H1 (cell line): ENCODE data around the gene ANKRD9. TPM values are rescaled to one million over a fixed set of nuclear protein-coding genes. Genes with fewer than 3 reads are reported as not detected.
"Not testable (repeated sequence)": the region's sequence is repeated elsewhere in the genome, so short reads cannot be mapped to it uniquely, and the experiment has no call there.

ENCODE experiments used
- CTCF ChIA-PET: fragments of 300-600 bp; sonication (Branson Sonifier 250); formaldehyde crosslinking; loops from one replicate; lab custom pipeline; 2021; ENCODE audit not compliant: partially characterized antibody; lab: Charles Lee
- POLR2A ChIA-PET: fragments of 300-600 bp; sonication (Branson Sonifier 250); formaldehyde crosslinking; loops from one replicate; lab custom pipeline; 2021; ENCODE audit warnings: inconsistent platforms; ENCODE audit not compliant: partially characterized antibody; lab: Charles Lee
- DNase-seq, 2 experiments: peaks; one replicate each; pipeline versions ENCODE4 v3.0.0 to v3.0.0-alpha.2; 2010 to 2022; ENCODE audit warnings: low spot score in 2 of 2, low read depth in 1 of 2, mixed read lengths in 1 of 2
- FAIRE-seq: peaks from 2 replicates; lab custom pipeline; 2011; peaks lifted over from hg19 to GRCh38; lab: Jason Lieb, UNC
- H2AFZ ChIP-seq: 2 replicates; pipeline ENCODE4 v1.8.1; 2012; ENCODE audit warnings: low read length, inconsistent platforms
- H2AK5ac ChIP-seq: 2 replicates; pipeline ENCODE4 v1.6.1; 2013; ENCODE audit warnings: low read depth, low read length
- H2BK120ac ChIP-seq: replicated peaks from 2 replicates; pipeline ENCODE3; 2013; ENCODE audit warnings: low read depth, low read length, inconsistent platforms
- H2BK12ac ChIP-seq: 2 replicates; pipeline ENCODE4 v1.6.1; 2013; ENCODE audit warnings: low read depth, low read length
- H2BK15ac ChIP-seq: 2 replicates; pipeline ENCODE4 v1.6.1; 2013; ENCODE audit warnings: low read length
- H2BK20ac ChIP-seq: 2 replicates; pipeline ENCODE4 v1.6.1; 2013; ENCODE audit warnings: low read length
- H2BK5ac ChIP-seq: 2 replicates; pipeline ENCODE4 v1.6.1; 2013; ENCODE audit warnings: low read depth, low read length
- H3K14ac ChIP-seq: 2 replicates; pipeline ENCODE4 v1.6.1; 2013; ENCODE audit warnings: inconsistent platforms; ENCODE audit not compliant: insufficient read length
- H3K18ac ChIP-seq: 2 replicates; pipeline ENCODE4 v1.6.1; 2013; ENCODE audit warnings: low read length; ENCODE audit errors: extremely low read depth
- H3K23ac ChIP-seq: 2 replicates; pipeline ENCODE4 v1.6.1; 2013; ENCODE audit warnings: inconsistent platforms; ENCODE audit not compliant: insufficient read length
- H3K23me2 ChIP-seq: 2 replicates; pipeline ENCODE4 v1.6.1; 2013; ENCODE audit warnings: low read depth, low read length
- H3K27ac ChIP-seq: 2 replicates; pipeline ENCODE4 v1.6.1; 2011; ENCODE audit warnings: low read depth, low read length, inconsistent platforms
- H3K27me3 ChIP-seq, 4 experiments: replicated peaks in 1 of 4; 1 replicate in 1 of 4; 2 replicates in 3 of 4; pipeline versions ENCODE4 v1.6.1 to v1.8.1; 2011 to 2013; ENCODE audit warnings: low read length in 3 of 4, mild to moderate bottlenecking in 3 of 4, inconsistent platforms in 2 of 4, mixed read lengths in 2 of 4, moderate library complexity in 1 of 4; ENCODE audit not compliant: control insufficient read depth in 3 of 4, insufficient read depth in 3 of 4; ENCODE audit errors: extremely low read depth in 1 of 4
- H3K36me3 ChIP-seq, 4 experiments: 2 replicates each; pipeline versions ENCODE4 v1.6.1 to v1.8.1; 2011 to 2013; ENCODE audit warnings: mild to moderate bottlenecking in 4 of 4, low read length in 3 of 4, moderate library complexity in 2 of 4, control low read depth in 1 of 4, inconsistent platforms in 1 of 4; ENCODE audit not compliant: insufficient read depth in 4 of 4, control insufficient read depth in 2 of 4
- H3K4ac ChIP-seq: replicated peaks from 2 replicates; pipeline ENCODE3; 2013; ENCODE audit warnings: low read length, low read depth, mixed read lengths, inconsistent platforms; ENCODE audit not compliant: insufficient read length
- H3K4me1 ChIP-seq, 4 experiments: replicated peaks in 1 of 4; 1 replicate in 1 of 4; 2 replicates in 3 of 4; pipeline versions ENCODE4 v1.6.1 to v1.8.1; 2011 to 2013; ENCODE audit warnings: low read length in 3 of 4, inconsistent platforms in 2 of 4, mixed read lengths in 1 of 4; ENCODE audit not compliant: insufficient read depth in 4 of 4, control insufficient read depth in 3 of 4
- H3K4me2 ChIP-seq, 2 experiments: 2 replicates each; pipeline versions ENCODE4 v1.6.1 to v1.8.1; 2011 to 2013; ENCODE audit warnings: low read depth in 2 of 2, low read length in 2 of 2, control low read depth in 1 of 2, inconsistent platforms in 1 of 2, mild to moderate bottlenecking in 1 of 2; ENCODE audit not compliant: insufficient read depth in 1 of 2
- H3K4me3 ChIP-seq, 4 experiments: fragments of 200-600, 300-600 bp in 1 of 4; sonication (generic), shearing (Covaris generic), sonication (Bioruptor Twin) in 1 of 4; 2 replicates each; pipeline versions ENCODE4 v1.5.1 to v1.8.1; 2011 to 2016; ENCODE audit warnings: low read length in 4 of 4, low read depth in 3 of 4, control low read depth in 2 of 4, inconsistent platforms in 2 of 4, mild to moderate bottlenecking in 2 of 4, mixed read lengths in 1 of 4, moderate library complexity in 1 of 4; ENCODE audit not compliant: insufficient read depth in 2 of 4; ENCODE audit errors: extremely low read depth in 1 of 4
- H3K56ac ChIP-seq: replicated peaks from 2 replicates; pipeline ENCODE3; 2013; ENCODE audit warnings: low read depth, mild to moderate bottlenecking, mixed read lengths, low read length, inconsistent platforms; ENCODE audit not compliant: insufficient read length
- H3K79me1 ChIP-seq: 2 replicates; pipeline ENCODE4 v1.6.1; 2013; ENCODE audit warnings: low read depth, low read length, control low read depth
- H3K79me2 ChIP-seq, 2 experiments: 2 replicates each; pipeline versions ENCODE4 v1.6.1 to v1.8.1; 2012 to 2013; ENCODE audit warnings: low read length in 2 of 2, mild to moderate bottlenecking in 2 of 2, inconsistent platforms in 1 of 2; ENCODE audit not compliant: insufficient read depth in 2 of 2, control insufficient read depth in 1 of 2
- H3K9ac ChIP-seq, 4 experiments: replicated peaks in 1 of 4; 1 replicate in 1 of 4; 2 replicates in 3 of 4; pipeline versions ENCODE4 v1.6.1 to v1.8.1; 2011 to 2013; ENCODE audit warnings: low read depth in 3 of 4, low read length in 3 of 4, control low read depth in 2 of 4, mild to moderate bottlenecking in 2 of 4, moderate library complexity in 2 of 4, inconsistent platforms in 1 of 4; ENCODE audit errors: extremely low read depth in 1 of 4
- H3K9me3 ChIP-seq, 2 experiments: 2 replicates each; pipeline versions ENCODE4 v1.6.1 to v1.8.1; 2012 to 2013; ENCODE audit warnings: mild to moderate bottlenecking in 2 of 2, moderate library complexity in 2 of 2, control low read depth in 1 of 2, inconsistent platforms in 1 of 2, low read depth in 1 of 2, low read length in 1 of 2, mixed read lengths in 1 of 2; ENCODE audit not compliant: insufficient read depth in 2 of 2
- H4K20me1 ChIP-seq, 2 experiments: replicated peaks in 1 of 2; 2 replicates each; pipeline versions ENCODE3 to v1.8.1; 2011 to 2013; ENCODE audit warnings: inconsistent platforms in 2 of 2, low read length in 2 of 2, mild to moderate bottlenecking in 1 of 2; ENCODE audit not compliant: insufficient read depth in 2 of 2, control insufficient read depth in 1 of 2
- H4K5ac ChIP-seq: 2 replicates; pipeline ENCODE4 v1.6.1; 2013; ENCODE audit warnings: low read length, low read depth, mixed read lengths, inconsistent platforms; ENCODE audit not compliant: insufficient read length
- H4K8ac ChIP-seq: 2 replicates; pipeline ENCODE4 v1.8.0; 2013; ENCODE audit warnings: mild to moderate bottlenecking, moderate library complexity, low read length, inconsistent platforms; ENCODE audit not compliant: insufficient read depth; ENCODE audit errors: extremely low read depth
- H4K91ac ChIP-seq: replicated peaks from 2 replicates; pipeline ENCODE3; 2013; ENCODE audit warnings: low read length, mixed read lengths, inconsistent platforms; ENCODE audit not compliant: insufficient read length
- WGBS, 2 experiments: shearing (Covaris generic) in 1 of 2; methylation state at CpG; one replicate each; pipeline versions ENCODE4 v1.1.6 to v1.1.7; 2013 to 2015; ENCODE audit warnings: low lambda C conversion rate in 2 of 2, mixed read lengths in 2 of 2, inconsistent platforms in 1 of 2, low coverage in 1 of 2, missing lambda C conversion rate in 1 of 2; ENCODE audit not compliant: insufficient replicate concordance in 2 of 2, insufficient coverage in 1 of 2, insufficient read length in 1 of 2; ENCODE audit errors: extremely low coverage in 1 of 2, missing lambda C conversion rate in 1 of 2; 5-methylcytosine and 5-hydroxymethylcytosine counted together
- polyA plus RNA-seq, 7 experiments: library from polyadenylated mRNA; depleted of rRNA in 3 of 7; stranded (reverse) in 5 of 7; unstranded in 2 of 7; fragments of >200 nt in 5 of 7; fragments of 200-250 nt in 2 of 7; gene quantifications; 1 replicate in 5 of 7; 2 replicates in 1 of 7; 4 replicates in 1 of 7; pipeline versions ENCODE4 v1.2.1 to v1.2.3, GENCODE V29; 2011 to 2013; ENCODE audit warnings: missing spikeins in 2 of 7, mixed read lengths in 2 of 7
- total RNA-seq: library from RNA; stranded (reverse); fragmentation: NEBNext Ultra II Directional; extraction: Animal tissue kit (Norgen Biotek cat#: 25700); gene quantifications from 2 replicates; pipeline ENCODE4 v1.2.1, GENCODE V29; 2021

Gene ANKRD9
- total and polyA plus RNA-seq, 2 of the 8 experiments (the other 6 are each of a cell fraction or from before 2014, with no cell fraction given): 37.0 to 41.8 TPM

DNA sequence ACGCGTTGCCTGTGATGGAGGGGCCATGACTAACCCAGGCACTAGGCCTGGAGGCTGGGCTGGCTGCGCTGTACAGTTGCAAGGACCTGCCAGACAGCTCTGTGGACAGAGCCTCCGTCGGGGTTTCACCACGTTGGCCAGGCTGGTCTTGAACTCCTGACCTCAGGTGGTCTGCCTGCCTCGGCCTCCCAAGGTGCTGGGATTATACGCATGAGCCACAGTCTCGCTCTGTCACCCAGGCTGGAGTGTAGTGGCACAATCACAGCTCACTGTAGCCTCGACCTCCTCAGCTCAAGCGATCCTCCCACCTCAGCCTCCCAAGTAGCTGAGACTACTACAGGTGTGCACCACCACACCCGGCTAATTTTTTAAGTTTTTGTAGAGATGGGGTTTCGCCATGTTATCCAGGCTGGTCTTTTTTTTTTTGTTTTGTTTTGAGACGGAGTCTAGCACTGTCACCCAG is 31.5 kb upstream of the ANKRD9 start:
- H4K5ac ChIP-seq, H3K4ac ChIP-seq, H3K27me3 ChIP-seq, H3K23ac ChIP-seq, H2BK120ac ChIP-seq, H3K79me2 ChIP-seq, H2AFZ ChIP-seq, FAIRE-seq, H2AK5ac ChIP-seq, H3K14ac ChIP-seq, H4K20me1 ChIP-seq, H3K4me2 ChIP-seq, H3K79me1 ChIP-seq, H2BK5ac ChIP-seq, H3K4me3 ChIP-seq, H3K23me2 ChIP-seq, H3K9me3 ChIP-seq, H3K56ac ChIP-seq, H4K8ac ChIP-seq, H3K36me3 ChIP-seq, DNase-seq, H3K18ac ChIP-seq, H3K27ac ChIP-seq, H3K9ac ChIP-seq: not testable (repeated sequence)
- Histone ChIP-seq H2BK15ac (peak overlapping the region; percentile 11; the same call in 1 of the 2 replicates), H2BK12ac (peak overlapping the region; percentile 10; the same call in 1 of the 2 replicates), H2BK20ac (peak overlapping the region; percentile 24; the same call in 1 of the 2 replicates), H3K4me1 (peaks cover 3 to 21% (median 14%) of the 10 kb centered on the region in 4 experiments), H4K91ac (peak overlapping the region; percentile 91)
- WGBS, 2 experiments: 94% methylated on average over 11 of the region's 14 CpGs; no CpG with 5 or more reads in 1 of the 2 experiments
- CTCF ChIA-PET: interaction anchor here (1.0 to 3.7 kb wide), 8 partner anchors 13 to 54 kb away, joined by 3 to 15 read pairs (median 6); no protein-coding TSS in a partner anchor
- POLR2A ChIA-PET: interaction anchor here (1.9 to 8.5 kb wide), 2 partner anchors 14 to 16 kb away, joined by 6 to 50 read pairs; no protein-coding TSS in a partner anchor
